ENCODE data around the gene FBXL2. TPM values are rescaled to one million over a fixed set of nuclear protein-coding genes. Genes with fewer than 3 reads are reported as not detected.
A peak's percentile ranks its signal among the peaks of the same experiment; 100 is the strongest.

FBXL2 gene
- total and polyA plus RNA-seq, 5 donors from 2014 or later, result 0.05 TPM; not detected in 4

GRCh38 chr3:33388374-33389100, 111.3 kb downstream of the FBXL2 start:
- Mint-ChIP-seq H3K36me3 (peaks cover 43% of the 10 kb centered on the region), H3K4me3 (no peak overlapping the region), H3K9me3 (no peaks in the 10 kb centered on the region), H3K27me3 (no peaks in the 10 kb centered on the region), H3K27ac (peak overlapping the region; percentile 26 to 43 (median 36)), H3K4me1 (peaks cover 3 to 28% (median 21%) of the 10 kb centered on the region in 4 donors)
- Histone ChIP-seq H3K4me1 (ENCODE audit: control insufficient read depth, insufficient read depth, low read length, poor library complexity, severe bottlenecking) (peaks cover 19% of the 10 kb centered on the region), H3K36me3 (ENCODE audit: control insufficient read depth, insufficient read depth, low read length) (peaks cover 54% of the 10 kb centered on the region), H3K9me3 (ENCODE audit: control insufficient read depth in 2 of 2, low read length in 2 of 2) (no peaks in the 10 kb centered on the region), H3K27ac (ENCODE audit: insufficient read depth, low read length, poor library complexity, severe bottlenecking) (no peak overlapping the region), H3K27me3 (ENCODE audit: control insufficient read depth, insufficient read depth, low read length) (no peaks in the 10 kb centered on the region), H3K4me3 (ENCODE audit: low read depth, low read length) (no peak overlapping the region)
- ATAC-seq (ENCODE audit: low read depth in 2 of 2) (no peak), DNase-seq (no peak)

GRCh38 chr3:33389908-33390307, 112.7 kb downstream of the FBXL2 start:
- H3K36me3 Mint-ChIP-seq, result peaks cover 43% of the 10 kb centered on the region
- H3K27me3 Mint-ChIP-seq, result no peaks in the 10 kb centered on the region
- Histone ChIP-seq H3K27me3 (ENCODE audit: control insufficient read depth, insufficient read depth, low read length) (no peaks in the 10 kb centered on the region), H3K4me3 (ENCODE audit: low read depth, low read length) (no peak overlapping the region), H3K36me3 (ENCODE audit: control insufficient read depth, insufficient read depth, low read length) (peaks cover 67% of the 10 kb centered on the region), H3K4me1 (ENCODE audit: control insufficient read depth, insufficient read depth, low read length, poor library complexity, severe bottlenecking) (peaks cover 19% of the 10 kb centered on the region), H3K27ac (ENCODE audit: insufficient read depth, low read length, poor library complexity, severe bottlenecking) (no peak overlapping the region), H3K9me3 (ENCODE audit: control insufficient read depth in 2 of 2, low read length in 2 of 2) (no peaks in the 10 kb centered on the region)
- H3K9me3 Mint-ChIP-seq, result no peaks in the 10 kb centered on the region
- peaks cover 3 to 27% (median 19%) of the 10 kb centered on the region in 4 donors for H3K4me1 Mint-ChIP-seq
- DNase-seq (no peak), ATAC-seq (ENCODE audit: low read depth in 2 of 2) (no peak)
- no peak overlapping the region for H3K4me3 Mint-ChIP-seq
- peak overlapping the region; percentile 59 to 82 (median 71) for H3K27ac Mint-ChIP-seq

GRCh38 chr3:33391255-33391995, 114.2 kb downstream of the FBXL2 start:
- peak in 1 of 3 donors; percentile 41 for DNase-seq
- peak overlapping the region in 1 of 4 donors; percentile 20 for H3K4me3 Mint-ChIP-seq
- H3K27me3 Mint-ChIP-seq, result no peaks in the 10 kb centered on the region
- no peaks in the 10 kb centered on the region for H3K27me3 ChIP-seq (ENCODE audit: control insufficient read depth, insufficient read depth, low read length)
- peak overlapping the region; percentile 10 for H3K4me3 ChIP-seq (ENCODE audit: low read depth, low read length)
- peaks cover 54% of the 10 kb centered on the region for H3K36me3 Mint-ChIP-seq
- H3K9me3 ChIP-seq (ENCODE audit: control insufficient read depth in 2 of 2, low read length in 2 of 2), result no peaks in the 10 kb centered on the region
- H3K9me3 Mint-ChIP-seq, result no peaks in the 10 kb centered on the region
- H3K36me3 ChIP-seq (ENCODE audit: control insufficient read depth, insufficient read depth, low read length), result peaks cover 82% of the 10 kb centered on the region
- peaks cover 0 to 13% (median 8%) of the 10 kb centered on the region in 4 donors for H3K4me1 Mint-ChIP-seq
- ATAC-seq (ENCODE audit: low read depth in 2 of 2), result no peak
- H3K4me1 ChIP-seq (ENCODE audit: control insufficient read depth, insufficient read depth, low read length, poor library complexity, severe bottlenecking), result peaks cover 11% of the 10 kb centered on the region
- H3K27ac ChIP-seq (ENCODE audit: insufficient read depth, low read length, poor library complexity, severe bottlenecking), result peak overlapping the region; percentile 41
- peak overlapping the region; percentile 35 to 62 (median 58) for H3K27ac Mint-ChIP-seq

- Mint-ChIP-seq H3K27ac (peak overlapping the region; percentile 38 to 62 (median 58)), H3K27me3 (no peaks in the 10 kb centered on the region), H3K36me3 (peaks cover 52% of the 10 kb centered on the region), H3K4me3 (peak overlapping the region in 1 of 4 donors; percentile 20), H3K4me1 (peaks cover 0 to 12% (median 7%) of the 10 kb centered on the region in 4 donors), H3K9me3 (no peaks in the 10 kb centered on the region)
- ATAC-seq (ENCODE audit: low read depth in 2 of 2) (no peak), DNase-seq (no peak)
- Histone ChIP-seq H3K4me3 (ENCODE audit: low read depth, low read length) (no peak overlapping the region), H3K27me3 (ENCODE audit: control insufficient read depth, insufficient read depth, low read length) (no peaks in the 10 kb centered on the region), H3K36me3 (ENCODE audit: control insufficient read depth, insufficient read depth, low read length) (peaks cover 85% of the 10 kb centered on the region), H3K9me3 (ENCODE audit: control insufficient read depth in 2 of 2, low read length in 2 of 2) (no peaks in the 10 kb centered on the region), H3K27ac (ENCODE audit: insufficient read depth, low read length, poor library complexity, severe bottlenecking) (peak overlapping the region; percentile 41), H3K4me1 (ENCODE audit: control insufficient read depth, insufficient read depth, low read length, poor library complexity, severe bottlenecking) (peaks cover 11% of the 10 kb centered on the region)
Observed at GRCh38 chr3:33392144-33392543, 114.9 kb downstream of the FBXL2 start.

GRCh38 chr3:33392703-33393125, 115.5 kb downstream of the FBXL2 start:
- ATAC-seq (ENCODE audit: low read depth in 2 of 2) (no peak), DNase-seq (no peak)
- H3K27ac Mint-ChIP-seq, result peak overlapping the region in 2 of 3 donors; percentile 32 to 58
- Histone ChIP-seq H3K4me1 (ENCODE audit: control insufficient read depth, insufficient read depth, low read length, poor library complexity, severe bottlenecking) (peaks cover 11% of the 10 kb centered on the region), H3K27ac (ENCODE audit: insufficient read depth, low read length, poor library complexity, severe bottlenecking) (no peak overlapping the region), H3K9me3 (ENCODE audit: control insufficient read depth in 2 of 2, low read length in 2 of 2) (no peaks in the 10 kb centered on the region), H3K36me3 (ENCODE audit: control insufficient read depth, insufficient read depth, low read length) (peaks cover 86% of the 10 kb centered on the region), H3K27me3 (ENCODE audit: control insufficient read depth, insufficient read depth, low read length) (no peaks in the 10 kb centered on the region), H3K4me3 (ENCODE audit: low read depth, low read length) (no peak overlapping the region)
- H3K9me3 Mint-ChIP-seq, result no peaks in the 10 kb centered on the region
- no peak overlapping the region for H3K4me3 Mint-ChIP-seq
- H3K4me1 Mint-ChIP-seq, result peaks cover 2 to 12% (median 7%) of the 10 kb centered on the region in 4 donors
- H3K36me3 Mint-ChIP-seq, result peaks cover 56% of the 10 kb centered on the region
- no peaks in the 10 kb centered on the region for H3K27me3 Mint-ChIP-seq

GRCh38 chr3:33394403-33395054, 117.3 kb downstream of the FBXL2 start:
- ATAC-seq (ENCODE audit: low read depth in 2 of 2) (no peak), DNase-seq (no peak)
- H3K27me3 Mint-ChIP-seq, result no peaks in the 10 kb centered on the region
- no peaks in the 10 kb centered on the region for H3K27me3 ChIP-seq (ENCODE audit: control insufficient read depth, insufficient read depth, low read length)
- H3K4me1 ChIP-seq (ENCODE audit: control insufficient read depth, insufficient read depth, low read length, poor library complexity, severe bottlenecking), result peaks cover 11% of the 10 kb centered on the region
- no peaks in the 10 kb centered on the region for H3K9me3 Mint-ChIP-seq
- H3K4me3 ChIP-seq (ENCODE audit: low read depth, low read length), result no peak overlapping the region
- H3K36me3 Mint-ChIP-seq, result peaks cover 66% of the 10 kb centered on the region
- H3K9me3 ChIP-seq (ENCODE audit: control insufficient read depth in 2 of 2, low read length in 2 of 2), result no peaks in the 10 kb centered on the region
- peaks cover 94% of the 10 kb centered on the region for H3K36me3 ChIP-seq (ENCODE audit: control insufficient read depth, insufficient read depth, low read length)
- H3K27ac Mint-ChIP-seq, result no peak overlapping the region
- no peak overlapping the region for H3K4me3 Mint-ChIP-seq
- peaks cover 4 to 12% (median 7%) of the 10 kb centered on the region in 4 donors for H3K4me1 Mint-ChIP-seq
- H3K27ac ChIP-seq (ENCODE audit: insufficient read depth, low read length, poor library complexity, severe bottlenecking), result no peak overlapping the region

GRCh38 chr3:33395900-33396299, 118.7 kb downstream of the FBXL2 start:
- DNase-seq (no peak), ATAC-seq (ENCODE audit: low read depth in 2 of 2) (no peak)
- Mint-ChIP-seq H3K27ac (no peak overlapping the region), H3K27me3 (no peaks in the 10 kb centered on the region), H3K4me3 (no peak overlapping the region), H3K36me3 (peaks cover 64% of the 10 kb centered on the region), H3K9me3 (no peaks in the 10 kb centered on the region), H3K4me1 (peaks cover 3 to 12% (median 9%) of the 10 kb centered on the region in 4 donors)
- no peak overlapping the region for H3K27ac ChIP-seq (ENCODE audit: insufficient read depth, low read length, poor library complexity, severe bottlenecking)
- H3K4me1 ChIP-seq (ENCODE audit: control insufficient read depth, insufficient read depth, low read length, poor library complexity, severe bottlenecking), result peaks cover 11% of the 10 kb centered on the region
- H3K36me3 ChIP-seq (ENCODE audit: control insufficient read depth, insufficient read depth, low read length), result peaks cover 96% of the 10 kb centered on the region
- H3K4me3 ChIP-seq (ENCODE audit: low read depth, low read length), result no peak overlapping the region
- H3K27me3 ChIP-seq (ENCODE audit: control insufficient read depth, insufficient read depth, low read length), result no peaks in the 10 kb centered on the region
- H3K9me3 ChIP-seq (ENCODE audit: control insufficient read depth in 2 of 2, low read length in 2 of 2), result no peaks in the 10 kb centered on the region
